ENCODE results near the gene ICA1L. TPM values are rescaled to one million over a fixed set of nuclear protein-coding genes. Genes with fewer than 3 reads are reported as not detected.

Gene ICA1L
- total RNA-seq, 1 experiment from 2014 or later: 4.5 TPM

DNA sequence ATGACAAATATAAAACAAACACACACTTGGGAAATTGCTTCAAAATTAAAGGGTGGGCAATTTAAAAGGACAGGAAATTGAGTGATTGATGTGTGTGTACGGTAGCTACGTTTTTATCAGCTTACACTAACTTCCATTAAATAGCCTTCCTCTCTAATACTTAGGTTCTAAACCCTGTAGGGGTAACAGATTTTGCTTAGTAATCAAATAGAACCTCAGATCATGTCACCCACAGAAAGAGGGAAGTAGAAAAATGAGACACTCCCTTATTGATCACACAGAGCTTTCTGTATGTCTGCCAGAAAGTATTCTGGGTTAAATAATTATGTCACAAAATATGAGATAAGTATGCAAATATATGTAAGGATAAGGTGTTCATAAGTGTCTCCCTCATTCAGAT lies 93.3 kb downstream of the ICA1L start:
- DNase-seq: no peak
- peaks cover 5 to 41% (median 31%) of the 10 kb centered on the region in 3 experiments; a peak in 6 of 7 replicates for H3K36me3 Mint-ChIP-seq (ENCODE audit: insufficient read depth in 1 of 3, low read depth in 3 of 3)
- H3K27me3 ChIP-seq (ENCODE audit: insufficient read depth, low read length): no peaks in the 10 kb centered on the region

More for the DNA sequence above, 93.3 kb downstream of the ICA1L start:
- Histone ChIP-seq H2BK5ac (ENCODE audit: insufficient read length, low read length) (no peak overlapping the region), H2BK15ac (ENCODE audit: low read depth, low read length) (no peak overlapping the region), H3K23ac (ENCODE audit: insufficient read length, low read depth, low read length) (no peak overlapping the region), H2BK20ac (ENCODE audit: low read depth, low read length, poor library complexity, severe bottlenecking) (no peak overlapping the region), H2BK12ac (ENCODE audit: insufficient read length, low read depth, low read length) (no peak overlapping the region), H4K8ac (replicated peaks; ENCODE audit: insufficient read length, low read depth, low read length) (no peak overlapping the region), H3K18ac (ENCODE audit: insufficient read length, low read depth, low read length) (no peak overlapping the region), H2BK120ac (ENCODE audit: low read depth, low read length, poor library complexity, severe bottlenecking) (no peak overlapping the region), H3K79me1 (ENCODE audit: insufficient read depth, low read depth, low read length, poor library complexity, severe bottlenecking) (no peaks in the 10 kb centered on the region), H4K20me1 (ENCODE audit: control insufficient read depth, insufficient read depth, insufficient read length) (no peaks in the 10 kb centered on the region), H3K14ac (ENCODE audit: insufficient read depth, low read length) (no peak overlapping the region), H3K9me3 (ENCODE audit: control insufficient read depth, low read depth, low read length) (no peaks in the 10 kb centered on the region), H3K79me2 (ENCODE audit: insufficient read depth, low read length) (no peaks in the 10 kb centered on the region; the same call in 1 of the 2 replicates), H3K4ac (ENCODE audit: low read depth, low read length) (no peak overlapping the region), H3K9ac (ENCODE audit: extremely low read depth, insufficient read length, low read length) (no peak overlapping the region), H3K56ac (ENCODE audit: insufficient read length, low read depth, low read length) (no peak overlapping the region), H3K4me2 (ENCODE audit: insufficient read depth, insufficient read length, low read length) (no peak overlapping the region), H3T11ph (ENCODE audit: low read length) (no peak overlapping the region), H3K4me1 (ENCODE audit: insufficient read depth, low read length) (no peaks in the 10 kb centered on the region; the same call in 1 of the 2 replicates), H3K27ac (ENCODE audit: insufficient read length, low read depth, low read length) (no peak overlapping the region), H3K23me2 (ENCODE audit: insufficient read length, low read depth, low read length, poor library complexity, severe bottlenecking) (no peaks in the 10 kb centered on the region), H4K91ac (ENCODE audit: insufficient read length, low read depth, low read length) (no peak overlapping the region), H2AK5ac (ENCODE audit: insufficient read length, low read length) (no peak overlapping the region), H4K5ac (ENCODE audit: insufficient read length, low read depth, low read length) (no peak overlapping the region), H2AFZ (ENCODE audit: low read length) (no peak overlapping the region)
- Mint-ChIP-seq H3K4me3 (no peak overlapping the region), H3K27me3 (ENCODE audit: low read depth) (no peaks in the 10 kb centered on the region), H3K27ac (no peak overlapping the region), H3K9me3 (no peaks in the 10 kb centered on the region), H3K4me1 (no peaks in the 10 kb centered on the region)
- TF ChIP-seq, protein P1, sequence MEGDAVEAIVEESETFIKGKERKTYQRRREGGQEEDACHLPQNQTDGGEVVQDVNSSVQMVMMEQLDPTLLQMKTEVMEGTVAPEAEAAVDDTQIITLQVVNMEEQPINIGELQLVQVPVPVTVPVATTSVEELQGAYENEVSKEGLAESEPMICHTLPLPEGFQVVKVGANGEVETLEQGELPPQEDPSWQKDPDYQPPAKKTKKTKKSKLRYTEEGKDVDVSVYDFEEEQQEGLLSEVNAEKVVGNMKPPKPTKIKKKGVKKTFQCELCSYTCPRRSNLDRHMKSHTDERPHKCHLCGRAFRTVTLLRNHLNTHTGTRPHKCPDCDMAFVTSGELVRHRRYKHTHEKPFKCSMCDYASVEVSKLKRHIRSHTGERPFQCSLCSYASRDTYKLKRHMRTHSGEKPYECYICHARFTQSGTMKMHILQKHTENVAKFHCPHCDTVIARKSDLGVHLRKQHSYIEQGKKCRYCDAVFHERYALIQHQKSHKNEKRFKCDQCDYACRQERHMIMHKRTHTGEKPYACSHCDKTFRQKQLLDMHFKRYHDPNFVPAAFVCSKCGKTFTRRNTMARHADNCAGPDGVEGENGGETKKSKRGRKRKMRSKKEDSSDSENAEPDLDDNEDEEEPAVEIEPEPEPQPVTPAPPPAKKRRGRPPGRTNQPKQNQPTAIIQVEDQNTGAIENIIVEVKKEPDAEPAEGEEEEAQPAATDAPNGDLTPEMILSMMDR (conservative IDR thresholded peaks at IDR 0.05): no peak
- no CpG with 5 or more reads among the region's 2 CpGs for WGBS (ENCODE audit: extremely low coverage, insufficient read length, low lambda C conversion rate)
